BLaER1 (cell line): Measurements from ENCODE around the gene EML4.

Source experiments
- H3K27ac ChIP-seq: shearing (Covaris generic); formaldehyde crosslinking; 2 replicates; pipeline ENCODE4 v1.8.1; 2022
- H3K27me3 ChIP-seq: shearing (Covaris generic); formaldehyde crosslinking; 2 replicates; pipeline ENCODE4 v1.8.1; 2022
- H3K36me3 ChIP-seq: shearing (Covaris generic); formaldehyde crosslinking; 2 replicates; pipeline ENCODE4 v1.8.1; 2022
- H3K4me1 ChIP-seq: shearing (Covaris generic); formaldehyde crosslinking; 2 replicates; pipeline ENCODE4 v1.8.1; 2022
- H3K4me2 ChIP-seq: shearing (Covaris generic); formaldehyde crosslinking; 2 replicates; pipeline ENCODE4 v1.8.1; 2022
- H3K4me3 ChIP-seq: shearing (Covaris generic); formaldehyde crosslinking; 2 replicates; pipeline ENCODE4 v1.8.1; 2022
- H3K9ac ChIP-seq: shearing (Covaris generic); formaldehyde crosslinking; 2 replicates; pipeline ENCODE4 v1.8.1; 2022
- H3K9me3 ChIP-seq: shearing (Covaris generic); formaldehyde crosslinking; 2 replicates; pipeline ENCODE4 v1.8.1; 2022
- H4K20me1 ChIP-seq: shearing (Covaris generic); formaldehyde crosslinking; 2 replicates; pipeline ENCODE4 v1.8.1; 2022
- Cebpa-rat ChIP-seq: shearing (Covaris generic); IDR thresholded peaks from 2 replicates; pipeline ENCODE4 v1.8.1; 2022

Gene EML4

DNA sequence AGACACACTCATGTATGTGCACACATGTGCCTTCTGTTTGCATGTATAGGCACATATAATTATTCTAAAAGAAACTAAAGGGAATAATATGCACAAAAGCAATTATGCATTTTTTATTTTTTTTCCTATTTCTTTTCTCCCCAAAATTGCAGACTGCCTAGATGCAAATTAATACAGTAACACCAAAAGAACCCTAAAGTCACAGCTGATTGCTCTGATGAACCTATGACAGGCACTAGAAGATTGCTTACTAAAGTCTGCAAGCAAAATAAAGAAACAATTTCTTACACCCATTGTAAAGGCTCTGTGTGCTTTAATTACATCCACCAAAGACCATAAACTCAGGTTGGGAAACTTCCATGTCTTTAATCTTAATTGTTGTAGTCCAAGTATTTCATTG lies 7.7 kb upstream of the EML4 start:
- H3K27me3 ChIP-seq = no peaks in the 10 kb centered on the region
- no peak overlapping the region for H3K4me3 ChIP-seq
- H3K9me3 ChIP-seq = no peaks in the 10 kb centered on the region
- no peaks in the 10 kb centered on the region for H3K36me3 ChIP-seq
- H3K4me1 ChIP-seq = no peaks in the 10 kb centered on the region
- no peak for TF ChIP-seq Cebpa-rat
- no peak overlapping the region for H3K9ac ChIP-seq
- no peaks in the 10 kb centered on the region for H4K20me1 ChIP-seq
- H3K27ac ChIP-seq = no peak overlapping the region
- H3K4me2 ChIP-seq = no peak overlapping the region

GRCh38 chr2:42163444-42164045 lies 5.6 kb upstream of the EML4 start:
- H3K27me3 ChIP-seq = no peaks in the 10 kb centered on the region
- H3K9ac ChIP-seq = no peak overlapping the region
- no peaks in the 10 kb centered on the region for H3K9me3 ChIP-seq
- H3K4me3 ChIP-seq = no peak overlapping the region
- no peak for TF ChIP-seq Cebpa-rat
- H3K36me3 ChIP-seq = no peaks in the 10 kb centered on the region
- no peaks in the 10 kb centered on the region for H3K4me1 ChIP-seq
- H4K20me1 ChIP-seq = no peaks in the 10 kb centered on the region
- no peak overlapping the region for H3K27ac ChIP-seq
- H3K4me2 ChIP-seq = no peak overlapping the region

DNA sequence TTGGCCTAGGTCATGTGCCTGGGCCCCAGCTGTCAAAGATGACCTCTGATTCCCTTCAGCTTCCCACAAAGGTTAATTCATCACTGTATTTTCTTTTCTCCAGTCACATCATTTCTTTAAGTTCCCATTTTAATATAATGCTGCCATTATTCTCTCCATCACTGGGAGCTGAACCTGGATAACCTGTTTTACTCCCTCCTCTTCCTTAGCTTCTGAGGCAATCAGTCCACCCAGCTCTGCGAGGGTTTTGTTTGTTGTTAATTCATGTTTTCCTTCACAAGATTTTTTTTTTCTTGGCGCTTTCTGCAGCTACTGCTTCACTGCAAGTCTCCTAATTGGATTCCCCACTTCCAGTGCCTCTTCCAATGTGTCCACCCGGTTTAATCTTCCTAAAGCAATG lies 5.1 kb upstream of the EML4 start:
- H3K36me3 ChIP-seq = no peaks in the 10 kb centered on the region
- H4K20me1 ChIP-seq = no peaks in the 10 kb centered on the region
- H3K4me1 ChIP-seq = peaks cover 4% of the 10 kb centered on the region; the same call in 1 of the 2 replicates
- no peaks in the 10 kb centered on the region for H3K27me3 ChIP-seq
- H3K4me3 ChIP-seq = no peak overlapping the region
- TF ChIP-seq Cebpa-rat = no peak
- no peak overlapping the region for H3K27ac ChIP-seq
- no peak overlapping the region for H3K9ac ChIP-seq
- H3K4me2 ChIP-seq = no peak overlapping the region
- H3K9me3 ChIP-seq = no peaks in the 10 kb centered on the region

- H3K4me3 ChIP-seq = no peak overlapping the region
- no peak overlapping the region for H3K27ac ChIP-seq
- H3K9ac ChIP-seq = no peak overlapping the region
- no peaks in the 10 kb centered on the region for H3K9me3 ChIP-seq
- H3K4me2 ChIP-seq = no peak overlapping the region
- H3K4me1 ChIP-seq = peaks cover 4% of the 10 kb centered on the region; the same call in 1 of the 2 replicates
- H3K27me3 ChIP-seq = no peaks in the 10 kb centered on the region
- no peaks in the 10 kb centered on the region for H4K20me1 ChIP-seq
- TF ChIP-seq Cebpa-rat = no peak
- H3K36me3 ChIP-seq = no peaks in the 10 kb centered on the region
Observed at GRCh38 chr2:42164971-42165370, 4.2 kb upstream of the EML4 start.

DNA sequence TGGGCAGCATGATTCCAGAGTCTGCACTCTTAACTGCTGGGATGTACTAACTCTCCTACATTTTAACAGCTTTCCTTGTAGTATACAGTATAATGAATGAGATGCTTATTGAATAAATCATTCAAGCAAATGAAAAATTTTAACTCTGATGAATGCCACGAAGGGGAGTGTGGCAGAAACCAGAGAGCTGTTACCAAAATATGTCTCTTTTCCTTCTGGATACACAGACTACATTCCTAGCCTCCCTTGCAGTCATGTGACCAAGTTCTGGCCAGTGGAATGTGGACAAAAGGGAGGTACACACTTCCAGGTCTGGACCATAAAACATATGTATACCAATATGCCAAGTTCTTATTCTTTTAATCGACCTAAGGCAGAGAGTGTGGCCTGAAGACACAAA lies 1.7 kb upstream of the EML4 start:
- Histone ChIP-seq H3K4me2 (no peak overlapping the region), H3K27me3 (no peaks in the 10 kb centered on the region), H3K4me1 (peaks cover 28% of the 10 kb centered on the region), H3K36me3 (no peaks in the 10 kb centered on the region), H3K9ac (no peak overlapping the region), H3K9me3 (no peaks in the 10 kb centered on the region), H3K27ac (no peak overlapping the region), H3K4me3 (no peak overlapping the region), H4K20me1 (peaks cover 19% of the 10 kb centered on the region)
- TF ChIP-seq Cebpa-rat = no peak

DNA sequence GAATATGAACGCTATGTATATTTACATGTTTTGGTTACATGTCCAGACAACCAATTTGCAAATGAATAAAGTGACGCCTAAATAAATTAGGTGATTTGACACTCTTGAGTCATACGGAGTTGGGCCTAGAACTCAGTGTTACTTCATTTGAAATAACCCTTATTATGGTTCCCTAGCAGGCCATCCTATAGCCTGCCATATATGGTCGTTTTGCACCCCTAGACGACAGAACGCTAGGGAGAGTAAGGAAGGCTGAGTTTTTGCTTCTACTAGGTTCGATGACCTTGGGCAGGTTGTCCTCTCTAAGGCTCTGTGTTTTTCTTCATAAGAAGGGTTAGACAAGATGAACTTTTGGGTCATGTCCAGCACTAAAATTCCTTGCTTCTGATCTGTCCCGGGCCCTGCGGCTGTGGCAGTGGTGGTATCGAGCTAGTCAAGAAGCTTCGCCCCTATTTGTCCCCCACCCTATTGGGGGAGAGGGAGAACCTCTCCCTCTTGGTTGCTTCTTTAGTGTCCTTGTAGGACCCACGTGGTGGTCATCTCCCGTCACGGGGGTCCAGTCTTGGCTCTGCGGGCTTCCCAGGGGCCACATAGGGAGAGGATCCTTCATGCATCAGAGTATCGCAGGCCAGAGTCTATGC lies 574 bp upstream of the EML4 start:
- H3K36me3 ChIP-seq = 0 out of 2 replicates have a peak, but pooled peaks cover 3% of the 10 kb centered on the region
- H3K9ac ChIP-seq = no peak overlapping the region
- peaks cover 28% of the 10 kb centered on the region for H4K20me1 ChIP-seq
- H3K27me3 ChIP-seq = no peaks in the 10 kb centered on the region
- H3K9me3 ChIP-seq = no peaks in the 10 kb centered on the region
- peaks cover 28% of the 10 kb centered on the region for H3K4me1 ChIP-seq
- peak overlapping the region; percentile 94 for H3K4me3 ChIP-seq
- peak overlapping the region; percentile 81 for H3K4me2 ChIP-seq
- no peak for TF ChIP-seq Cebpa-rat
- no peak overlapping the region; the same call in 1 of the 2 replicates for H3K27ac ChIP-seq

- no peaks in the 10 kb centered on the region for H3K9me3 ChIP-seq
- H3K4me1 ChIP-seq = peaks cover 28% of the 10 kb centered on the region
- peak overlapping the region; percentile 81 for H3K4me2 ChIP-seq
- peak overlapping the region; percentile 84 for H3K27ac ChIP-seq
- no peaks in the 10 kb centered on the region for H3K27me3 ChIP-seq
- peak overlapping the region; percentile 88 for H3K9ac ChIP-seq
- H3K4me3 ChIP-seq = peak overlapping the region; percentile 94
- 0 out of 2 replicates have a peak, but pooled peaks cover 4% of the 10 kb centered on the region for H3K36me3 ChIP-seq
- peaks cover 30% of the 10 kb centered on the region for H4K20me1 ChIP-seq
- no peak for TF ChIP-seq Cebpa-rat
Observed at GRCh38 chr2:42169874-42170521, 845 bp downstream of the EML4 start.

DNA sequence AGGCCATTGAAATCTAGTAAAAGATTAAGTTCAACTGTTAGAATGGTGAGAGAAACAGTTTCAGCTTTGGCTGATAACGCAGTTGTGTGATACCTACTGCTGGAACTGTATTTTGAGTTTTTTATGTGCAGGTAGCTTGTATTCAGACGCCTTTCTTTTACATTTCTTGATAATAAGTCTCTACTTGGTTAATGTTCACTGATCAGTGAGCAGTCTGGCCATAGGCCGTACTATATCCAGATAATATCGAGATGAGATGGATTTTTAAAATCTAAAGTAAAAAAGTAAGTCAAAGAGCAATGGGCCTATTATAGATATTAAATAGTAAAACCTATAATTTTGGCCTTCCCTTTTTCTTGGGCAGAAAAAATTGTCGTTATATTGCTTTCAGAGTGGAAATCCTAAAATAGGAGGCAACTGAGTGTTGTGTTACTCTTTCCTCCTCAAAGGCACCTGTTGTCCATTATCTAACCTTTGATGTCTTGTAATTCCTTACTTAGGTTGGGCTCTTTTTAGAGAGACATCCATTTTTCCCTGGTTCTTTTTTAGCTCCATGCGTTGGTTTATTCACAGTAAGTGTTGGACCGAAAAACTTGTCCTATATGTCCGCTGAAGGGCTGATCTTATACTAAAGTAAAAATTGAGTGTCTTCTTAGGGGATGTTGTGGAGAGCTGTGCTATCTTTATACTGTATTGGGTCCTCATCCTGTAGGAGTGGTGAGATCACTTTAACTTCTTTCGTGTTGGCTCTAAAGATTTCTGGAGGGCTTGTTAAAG lies 1.7 kb downstream of the EML4 start:
- peak overlapping the region; percentile 88; the same call in 1 of the 2 replicates for H3K9ac ChIP-seq
- H3K4me2 ChIP-seq = peak overlapping the region; percentile 81
- H3K9me3 ChIP-seq = no peaks in the 10 kb centered on the region
- H3K36me3 ChIP-seq = 0 out of 2 replicates have a peak, but pooled peaks cover 4% of the 10 kb centered on the region
- H3K4me1 ChIP-seq = peaks cover 28% of the 10 kb centered on the region
- H3K27ac ChIP-seq = peak overlapping the region; percentile 84; the same call in 1 of the 2 replicates
- H4K20me1 ChIP-seq = peaks cover 30% of the 10 kb centered on the region
- peak overlapping the region; percentile 94 for H3K4me3 ChIP-seq
- no peaks in the 10 kb centered on the region for H3K27me3 ChIP-seq
- TF ChIP-seq Cebpa-rat = no peak

GRCh38 chr2:42171396-42171980 lies 2.3 kb downstream of the EML4 start:
- no peak overlapping the region for H3K27ac ChIP-seq

More at GRCh38 chr2:42171396-42171980, 2.3 kb downstream of the EML4 start:
- peak overlapping the region; percentile 81 for H3K4me2 ChIP-seq
- peaks cover 30% of the 10 kb centered on the region for H4K20me1 ChIP-seq
- 0 out of 2 replicates have a peak, but pooled peaks cover 4% of the 10 kb centered on the region for H3K36me3 ChIP-seq
- no peaks in the 10 kb centered on the region for H3K27me3 ChIP-seq
- no peaks in the 10 kb centered on the region for H3K9me3 ChIP-seq
- peak overlapping the region; percentile 88; the same call in 1 of the 2 replicates for H3K9ac ChIP-seq
- H3K4me3 ChIP-seq = no peak overlapping the region
- H3K4me1 ChIP-seq = peaks cover 28% of the 10 kb centered on the region
- TF ChIP-seq Cebpa-rat = no peak
